EH (cell line): ENCODE results near the gene HGD.
A peak's percentile ranks its signal among the peaks of the same experiment; 100 is the strongest.
"Not testable (repeated sequence)": the region's sequence is repeated elsewhere in the genome, so short reads cannot be mapped to it uniquely, and the experiment has no call there.

Experiments used
- DNase-seq: peaks from one replicate; pipeline ENCODE4 v3.0.0-alpha.2; 2015; ENCODE audit warnings: low read depth

The HGD gene

DNA sequence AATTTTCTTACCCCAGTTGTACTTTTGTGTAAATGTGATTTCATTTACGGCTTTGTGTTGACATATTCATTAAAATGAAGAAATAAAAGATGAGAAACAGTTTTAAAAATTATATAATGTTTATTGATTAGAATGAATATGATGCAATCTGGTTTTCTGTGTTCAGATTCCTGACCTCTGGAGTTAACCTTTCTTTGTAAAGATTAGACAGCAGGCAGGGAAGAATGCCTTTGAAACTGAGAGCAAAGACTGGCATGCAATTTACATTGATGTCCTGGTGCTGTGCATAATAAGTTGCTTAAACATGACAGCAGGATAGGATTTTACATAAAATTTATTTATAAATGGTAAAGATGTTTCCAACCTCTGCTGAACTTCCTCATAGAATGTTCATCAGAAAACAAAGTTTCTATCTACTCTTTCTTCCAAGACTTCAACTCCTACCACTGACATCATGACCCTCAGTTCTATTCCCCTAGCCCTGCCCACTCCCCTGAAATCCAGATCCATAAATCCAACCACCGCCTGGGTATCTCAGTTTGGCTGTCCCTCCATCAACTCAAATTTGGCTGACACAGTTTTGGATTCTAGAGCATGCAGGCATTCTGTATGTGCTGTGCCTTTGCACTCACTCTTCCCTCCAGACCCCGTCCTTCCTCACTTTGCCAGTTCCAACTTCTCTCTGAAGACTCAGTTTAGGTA is 1.7 kb downstream of the HGD start:
- no peak for DNase-seq

DNA sequence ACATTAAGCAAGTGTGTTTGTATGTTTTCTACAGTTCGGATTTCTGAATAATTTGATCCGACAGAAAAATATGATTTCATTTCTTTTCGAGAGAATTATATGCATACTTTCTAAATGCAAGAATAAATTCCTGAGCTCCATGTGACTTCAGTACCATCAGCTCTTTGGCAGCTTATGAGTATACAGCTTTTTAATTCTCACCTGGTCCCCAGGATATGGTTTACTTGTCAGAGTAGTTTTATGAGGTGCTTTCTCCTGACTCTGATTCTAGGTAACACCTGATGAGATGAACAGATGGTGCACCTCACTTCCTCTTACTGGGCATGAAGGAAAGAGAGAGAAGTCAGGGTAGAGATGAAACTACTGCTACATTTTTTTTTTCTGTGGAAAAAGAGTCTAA is 3.1 kb downstream of the HGD start:
- no peak for DNase-seq

DNA sequence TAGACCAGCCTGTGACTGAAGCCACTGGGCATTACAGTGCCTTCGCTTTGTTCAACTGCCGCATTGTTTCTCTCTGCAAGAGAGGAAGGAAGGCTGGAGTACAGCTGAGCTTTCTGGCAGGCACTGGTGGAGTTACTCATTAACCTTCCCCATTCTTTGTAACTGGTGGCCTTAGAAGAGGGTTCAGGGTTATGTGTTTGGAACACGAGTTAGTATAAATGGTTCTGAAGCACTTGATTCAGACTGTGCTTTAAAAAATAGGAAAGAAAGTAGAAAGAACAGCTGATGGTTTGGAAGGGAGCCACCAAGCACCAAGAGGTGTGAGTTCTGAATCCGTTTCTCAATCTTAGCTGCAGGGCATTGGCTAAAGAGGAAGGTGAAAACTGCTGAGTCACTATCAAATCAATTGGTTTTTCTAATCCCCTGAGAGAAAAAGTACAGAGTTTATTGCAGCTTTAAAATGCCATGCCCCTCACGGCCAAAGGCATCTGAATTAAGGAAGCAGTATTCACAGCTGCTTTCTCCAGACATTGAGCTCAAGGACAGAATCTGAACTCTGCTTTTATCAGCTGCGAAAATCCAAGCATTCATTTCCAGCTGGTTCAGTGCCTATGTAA is 3.6 kb downstream of the HGD start:
- DNase-seq: peak; percentile 83

DNA sequence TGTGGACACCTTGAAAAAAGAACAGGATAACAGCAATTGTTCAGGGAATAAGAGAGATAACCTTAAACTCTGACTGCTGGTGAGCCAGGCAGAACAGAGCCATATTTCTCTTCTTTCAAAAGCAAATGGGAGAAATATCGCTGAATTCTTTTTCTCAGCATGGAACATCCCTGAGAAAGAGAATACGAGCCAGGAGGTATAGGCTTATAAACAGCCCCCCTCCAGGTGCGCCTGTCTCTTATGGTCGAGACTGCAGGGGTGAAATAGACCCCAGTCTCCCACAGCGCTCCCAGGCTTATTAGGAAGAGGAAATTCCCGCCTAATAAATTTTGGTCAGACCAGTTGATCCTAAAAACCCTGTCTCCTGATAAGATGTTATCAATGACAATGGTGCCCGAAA is 4.8 kb downstream of the HGD start:
- DNase-seq: not testable (repeated sequence)

DNA sequence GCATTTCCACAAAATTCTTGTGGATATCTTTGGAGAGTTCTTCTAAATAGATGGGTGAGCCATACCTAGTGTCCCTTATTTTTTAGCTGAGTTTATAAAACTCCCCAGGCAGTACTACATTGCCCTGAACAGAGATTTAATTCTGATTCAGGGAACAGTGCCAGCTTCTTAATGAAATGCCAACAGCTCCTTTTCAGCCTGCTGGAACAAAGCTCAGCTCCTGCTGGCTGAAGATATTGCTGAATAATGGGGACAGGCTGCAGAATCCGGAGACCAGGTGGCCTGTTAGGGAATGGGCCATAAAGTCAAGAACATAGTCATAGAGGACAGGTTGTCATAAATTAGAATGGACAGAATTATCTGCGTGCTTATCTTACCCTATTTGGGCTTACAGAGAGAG is 8.9 kb downstream of the HGD start:
- DNase-seq: no peak

DNA sequence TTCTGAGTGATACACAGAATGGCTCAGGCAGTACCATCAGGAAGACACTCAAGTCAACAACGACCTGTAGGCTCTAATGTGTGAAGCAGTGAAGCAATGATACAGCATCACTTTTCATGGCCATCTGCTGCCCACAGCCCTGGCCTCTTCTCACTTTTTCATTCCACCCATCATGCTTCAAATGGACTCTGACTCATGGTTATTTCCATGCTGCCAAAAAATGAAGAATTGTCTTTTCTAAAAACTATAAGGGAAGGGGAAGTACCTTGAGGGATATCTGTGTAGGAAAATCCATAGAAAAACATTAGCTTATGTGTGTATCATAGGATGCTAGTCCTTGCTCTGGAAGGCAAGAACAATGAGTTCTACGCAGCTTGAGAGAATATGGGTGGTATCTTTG is 11.5 kb downstream of the HGD start:
- peak; percentile 6 for DNase-seq

DNA sequence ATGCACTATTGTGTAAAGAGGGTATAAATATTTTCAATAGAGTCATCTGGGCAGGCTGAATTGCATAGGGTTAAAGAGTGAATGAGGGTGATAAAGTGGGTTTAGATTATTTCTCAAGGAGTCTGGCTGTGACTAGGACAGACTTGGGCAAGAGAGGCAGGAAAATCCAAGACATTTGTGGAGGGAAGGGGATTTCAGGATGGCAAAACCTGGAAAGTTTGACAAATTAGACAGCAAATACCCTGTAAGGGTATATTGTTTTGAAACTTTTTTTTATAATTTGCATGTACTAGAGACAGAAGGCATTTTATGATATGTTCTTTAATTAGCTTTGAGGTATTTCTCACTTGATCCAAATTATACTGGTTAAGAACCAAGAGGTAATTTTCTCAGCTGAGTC is 17.1 kb downstream of the HGD start:
- no peak for DNase-seq

DNA sequence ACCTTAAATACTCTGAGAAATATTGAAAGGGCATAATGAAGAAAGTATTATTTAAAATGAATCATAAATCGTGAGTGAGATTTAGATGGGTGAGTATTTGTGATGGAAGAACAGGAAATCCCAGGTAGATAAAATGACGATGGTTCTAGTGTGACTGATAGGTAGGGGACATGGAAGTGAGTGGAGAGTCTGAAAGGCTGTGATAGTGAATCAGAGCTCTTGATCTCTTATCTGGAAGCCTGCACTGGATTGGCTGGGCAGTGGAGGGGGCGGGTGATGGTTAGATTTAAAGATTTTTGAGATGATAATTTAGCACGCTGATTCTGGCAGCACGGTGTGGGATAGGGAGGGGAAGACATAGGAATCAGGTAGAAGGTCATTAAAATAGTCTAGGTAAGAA is 20.1 kb downstream of the HGD start:
- no peak for DNase-seq

DNA sequence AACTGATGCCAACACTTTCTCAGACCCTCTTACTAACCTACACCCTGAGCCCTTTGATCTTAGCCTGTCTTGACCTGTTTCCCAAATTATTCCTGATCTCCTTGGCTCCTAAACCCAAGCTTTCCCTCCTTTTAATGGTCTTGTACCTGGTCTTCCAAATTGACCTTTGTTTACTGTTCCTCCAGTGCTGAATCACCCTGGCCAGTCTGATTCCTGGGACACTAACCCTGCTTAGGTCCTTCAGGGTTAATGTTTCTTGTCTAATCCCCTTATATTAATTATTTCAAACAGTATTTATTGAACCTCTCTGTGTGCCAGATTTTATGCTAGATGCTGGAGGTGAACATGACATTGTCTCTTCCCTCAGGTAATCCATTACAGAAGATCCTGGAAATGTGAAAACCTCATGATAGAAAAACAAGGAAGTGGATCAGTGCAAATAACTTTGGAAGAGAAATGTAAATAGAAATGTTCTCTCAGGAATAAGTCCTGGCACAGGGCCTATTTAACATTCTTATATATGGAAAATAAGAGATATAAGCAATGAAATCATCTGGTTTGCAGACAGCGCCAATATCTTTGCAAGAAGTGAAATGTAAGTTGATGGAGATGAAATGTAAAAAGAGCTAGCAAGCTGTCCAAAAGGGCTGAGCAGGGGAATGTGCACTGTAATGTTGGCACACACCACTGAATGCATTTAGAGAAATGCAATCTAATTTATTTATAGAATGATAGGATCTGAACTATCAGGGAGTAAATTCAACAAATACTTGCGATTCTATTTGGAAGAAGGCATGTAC is 20.7 kb downstream of the HGD start:
- DNase-seq: peak; percentile 39

DNA sequence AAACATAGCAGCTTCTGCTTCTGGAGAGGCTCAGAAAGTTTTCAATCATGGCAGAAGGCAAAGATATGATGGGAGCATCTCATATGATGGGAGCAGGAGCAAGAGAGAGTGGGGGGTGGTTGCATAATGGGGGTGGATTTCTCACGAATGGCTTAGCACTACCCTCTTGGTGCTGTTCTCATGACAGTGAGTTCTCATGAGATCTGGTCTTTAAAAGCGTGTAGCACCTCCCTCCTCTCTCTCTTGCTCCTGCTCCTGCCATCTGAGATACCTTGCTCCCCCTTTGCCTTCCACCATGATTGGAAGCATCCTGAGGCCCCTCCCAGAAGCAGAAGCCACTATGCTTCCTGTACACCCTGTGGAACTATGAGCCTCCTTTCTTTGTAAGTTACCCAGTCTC is 22.2 kb downstream of the HGD start:
- no peak for DNase-seq

DNA sequence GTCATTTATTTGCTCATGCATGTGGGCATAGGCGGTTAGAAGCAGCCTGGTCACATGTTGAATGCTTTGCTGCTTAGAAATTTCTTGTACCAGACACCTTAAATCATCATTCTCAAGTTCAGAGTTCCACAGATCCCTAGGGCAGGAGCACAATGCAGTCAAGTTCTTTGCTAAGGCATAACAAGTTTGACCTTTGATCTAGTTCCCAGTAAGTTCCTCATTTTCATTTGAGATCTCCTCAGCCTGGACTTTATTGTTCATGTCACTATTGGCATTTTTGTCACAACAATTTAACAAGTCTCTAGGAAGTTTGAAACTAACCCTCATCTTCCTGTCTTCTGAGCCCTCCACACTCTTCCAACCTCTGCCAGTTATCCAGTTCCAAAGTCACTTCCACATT is 22.8 kb downstream of the HGD start:
- DNase-seq: no peak

DNA sequence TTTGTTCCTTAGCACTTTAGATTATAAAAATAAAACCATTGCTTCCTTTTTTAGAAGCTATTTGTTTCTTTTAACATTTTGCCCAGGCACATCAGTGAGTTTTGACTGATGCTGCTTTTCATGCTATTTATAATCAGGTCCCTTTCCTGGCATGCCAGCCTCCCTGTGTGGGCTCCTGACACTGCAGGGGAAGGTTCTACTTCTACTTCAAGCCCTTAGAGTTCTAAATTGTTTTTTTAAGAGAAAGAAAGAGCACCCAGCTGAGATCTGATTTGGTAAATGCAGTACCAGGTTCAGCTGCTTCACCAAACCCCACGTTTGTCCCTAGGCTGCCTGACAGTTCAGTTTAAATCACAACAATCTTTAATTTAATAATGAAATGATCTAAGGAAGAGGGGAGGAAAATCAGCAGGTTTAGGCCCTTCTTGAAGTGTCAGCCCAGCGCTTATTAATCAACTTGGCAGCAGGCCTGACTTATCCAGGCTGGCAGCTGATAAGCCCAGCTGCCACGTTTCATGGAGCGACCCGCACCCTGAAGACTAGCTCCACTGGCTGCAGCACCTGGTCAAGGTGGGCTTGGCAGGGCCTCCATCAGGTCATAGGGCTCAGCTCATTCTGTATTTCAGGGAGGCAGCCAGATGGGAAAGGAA is 29.0 kb downstream of the HGD start:
- DNase-seq: no peak

DNA sequence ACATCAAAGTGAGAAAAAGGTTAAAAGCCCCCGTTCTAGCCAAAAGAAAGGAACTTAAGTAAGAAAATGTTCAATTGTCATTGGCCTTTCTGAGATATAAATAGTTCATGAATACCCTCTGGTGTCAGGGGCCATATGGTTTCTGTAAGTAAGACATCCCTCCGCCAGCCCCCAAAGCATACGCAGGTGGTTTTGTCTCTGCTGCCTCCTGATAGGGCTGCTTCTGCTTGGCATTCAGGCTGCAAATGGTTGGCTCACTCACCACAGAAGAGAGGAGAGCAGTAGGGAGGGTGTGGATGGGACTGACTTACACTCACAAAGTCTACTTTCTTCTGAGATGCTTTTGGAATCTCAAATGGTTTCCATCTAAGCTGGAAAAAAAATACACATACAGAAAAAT is 29.8 kb downstream of the HGD start:
- DNase-seq: no peak

DNA sequence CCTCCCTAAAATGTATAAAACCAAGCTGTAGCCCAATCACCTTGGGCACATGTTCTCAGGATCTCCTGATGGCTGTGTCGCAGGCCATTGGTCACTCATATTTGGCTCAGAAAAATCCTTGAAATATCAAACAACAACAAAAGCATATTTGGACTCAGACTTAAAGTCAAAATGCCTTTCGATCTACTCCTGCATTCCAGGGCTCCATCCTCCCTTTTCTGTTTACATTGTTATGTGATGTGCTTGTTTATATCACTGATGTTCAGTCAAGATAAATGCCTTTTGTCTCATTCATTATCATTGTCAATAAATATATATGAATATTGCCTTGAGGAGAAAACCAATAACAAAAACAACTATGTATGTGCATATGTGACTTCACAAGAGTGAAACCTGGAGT is 31.7 kb downstream of the HGD start:
- DNase-seq: peak; percentile 54

DNA sequence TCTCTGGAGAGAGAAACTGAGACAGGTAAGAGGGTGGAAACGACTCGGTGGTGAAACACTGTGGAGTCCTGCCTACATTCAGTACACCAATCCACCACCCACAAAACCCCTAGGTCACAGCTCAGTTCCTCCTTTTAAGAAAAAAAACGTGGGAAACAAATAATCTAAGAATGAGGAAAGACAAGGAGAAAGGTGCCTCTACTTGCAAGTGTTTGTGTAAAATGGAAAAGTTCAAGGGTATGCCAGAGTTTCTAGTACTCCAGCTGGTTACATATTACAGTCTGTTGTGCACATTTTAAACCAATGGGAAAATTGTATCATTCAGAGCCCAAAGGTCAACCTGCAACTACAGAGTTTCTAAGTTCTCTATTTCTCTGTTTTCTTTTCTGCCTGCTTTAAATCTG is 32.2 kb downstream of the HGD start:
- no peak for DNase-seq

DNA sequence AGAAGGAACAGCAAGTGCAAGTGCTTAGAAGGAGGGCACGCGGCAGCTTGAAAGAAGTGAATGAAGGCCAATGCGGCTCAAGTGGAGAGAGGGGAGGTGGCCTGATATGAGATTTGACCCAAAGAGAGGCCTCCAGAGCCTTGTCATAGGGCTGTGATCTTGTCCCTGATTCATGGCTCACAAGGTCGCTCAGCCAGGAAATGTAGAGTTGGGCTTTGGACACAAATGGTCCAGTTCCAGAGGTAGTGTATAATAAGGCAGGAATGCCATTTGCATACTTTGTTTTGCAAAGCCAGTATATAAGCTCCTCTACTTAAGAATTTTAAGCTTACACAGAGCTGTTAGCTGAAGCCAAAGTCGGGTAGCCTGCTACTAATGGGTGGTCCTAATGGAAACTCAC is 33.7 kb downstream of the HGD start:
- peak; percentile 61 for DNase-seq

DNA sequence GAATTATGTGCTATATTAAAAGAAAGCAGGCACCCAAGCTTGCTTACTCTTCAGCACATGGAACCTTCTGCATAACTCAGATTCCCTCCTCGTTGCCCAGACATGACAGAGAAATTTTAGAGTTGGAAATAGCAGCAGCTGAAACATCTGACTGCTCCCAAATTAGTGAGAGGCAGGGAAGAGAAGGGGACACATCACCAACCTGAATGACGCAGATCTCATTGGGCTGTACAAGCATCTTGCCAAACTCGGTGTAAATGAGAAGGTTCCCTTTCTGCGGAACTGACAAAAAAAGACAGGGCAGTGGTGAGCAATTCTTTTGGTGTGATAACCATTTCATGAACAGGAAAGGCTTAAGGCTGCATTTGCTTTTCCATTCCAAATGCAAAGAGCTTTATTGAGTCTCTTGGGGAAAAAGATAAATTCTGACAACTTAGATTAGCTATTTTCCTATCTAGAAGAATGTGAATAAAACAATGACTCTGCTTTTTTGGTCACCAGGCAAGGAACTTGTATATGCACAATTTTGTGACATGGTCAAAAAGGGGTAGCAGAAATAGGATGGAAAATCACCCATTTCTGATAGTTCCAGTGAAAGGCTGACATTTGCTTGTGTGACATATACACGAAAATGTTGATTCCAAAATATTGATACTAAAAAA is 35.1 kb downstream of the HGD start:
- no peak for DNase-seq

DNA sequence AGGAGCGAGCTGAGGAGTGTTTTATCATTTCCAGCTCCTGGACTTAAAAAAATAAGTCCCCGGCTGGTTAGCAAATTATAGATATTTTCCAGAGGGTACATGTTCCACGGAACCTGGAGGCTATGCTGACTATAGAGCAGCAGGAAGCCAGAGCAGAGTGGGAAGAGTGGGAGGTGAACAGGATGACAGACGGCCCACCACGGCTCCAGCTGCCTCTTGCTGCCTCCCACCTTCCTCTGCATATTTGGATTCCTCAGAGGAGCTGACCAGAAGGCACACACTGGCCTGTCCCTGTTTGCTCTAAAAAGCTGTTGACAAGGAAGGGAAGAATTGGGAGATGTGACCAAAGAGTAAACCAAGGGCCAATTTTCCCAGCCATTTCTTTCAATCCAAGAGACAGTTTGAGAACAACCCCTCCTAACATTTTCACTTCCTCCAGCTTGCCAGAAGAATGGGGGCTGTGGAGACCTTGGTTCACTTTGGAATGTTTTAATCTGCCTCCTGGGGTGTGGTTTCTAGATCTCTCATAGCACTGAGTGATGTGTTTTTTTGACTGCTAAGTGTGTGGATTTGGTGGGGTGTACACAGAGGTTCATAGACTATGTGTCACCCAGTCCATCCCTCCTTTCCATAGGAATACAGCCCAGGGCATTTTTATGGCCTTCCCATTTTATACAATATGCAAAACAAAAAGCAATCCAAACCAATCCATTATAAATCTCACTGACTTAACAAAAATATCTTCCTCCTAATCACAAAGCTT is 36.8 kb downstream of the HGD start:
- peak; percentile 55 for DNase-seq

DNA sequence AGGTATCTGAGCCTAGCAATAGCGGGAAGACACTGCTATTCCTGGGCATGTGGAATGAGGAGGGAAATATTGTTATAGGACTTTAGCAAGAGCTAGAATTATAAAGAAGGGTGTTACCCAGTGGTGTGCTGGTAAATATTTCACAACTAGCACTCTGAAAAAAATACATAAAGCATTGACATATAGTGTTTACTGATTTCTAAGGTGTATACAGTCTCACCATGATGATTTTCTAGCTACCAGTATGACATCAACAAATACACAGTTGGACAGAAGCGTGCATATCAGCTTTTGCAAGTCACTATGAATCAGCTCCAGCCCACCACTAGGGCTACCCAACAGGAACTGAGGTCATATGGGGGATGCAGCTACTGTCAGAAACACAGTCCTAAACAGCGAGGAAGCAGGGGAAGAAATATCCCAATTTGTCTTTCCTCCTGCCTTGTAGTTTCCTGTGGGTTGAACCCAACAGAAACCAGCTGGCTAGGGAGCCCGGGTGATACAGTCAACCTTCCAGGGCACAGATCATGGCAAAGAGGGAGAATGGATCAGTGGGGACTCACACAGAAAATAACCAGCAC is 39.6 kb downstream of the HGD start:
- DNase-seq: peak; percentile 68

DNA sequence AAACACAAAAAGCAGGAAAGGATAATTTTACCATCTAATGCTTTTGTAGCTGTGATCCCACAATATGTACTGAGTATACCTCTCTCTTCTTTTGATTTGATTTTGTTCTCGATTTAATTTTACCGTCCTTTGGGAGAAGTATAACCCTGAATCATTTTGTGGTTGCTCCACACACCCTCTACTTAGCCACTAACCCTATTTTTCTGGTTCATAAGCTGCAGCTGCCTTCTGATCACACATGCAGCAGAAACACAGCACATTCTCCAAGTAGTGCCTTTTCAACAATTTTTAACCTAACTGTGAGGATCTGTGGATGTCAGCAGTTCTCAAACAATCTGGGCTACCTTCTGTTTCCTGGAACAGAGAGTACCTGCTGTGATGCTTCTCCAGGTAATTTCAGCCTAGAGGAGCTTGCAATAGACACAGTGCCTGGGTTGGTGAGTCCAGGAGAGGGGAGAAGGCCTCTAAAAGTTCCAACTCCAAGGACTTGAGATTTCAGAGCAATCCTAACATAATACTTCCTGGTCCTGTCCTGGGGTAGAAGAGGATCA is 40.3 kb downstream of the HGD start:
- DNase-seq: no peak

DNA sequence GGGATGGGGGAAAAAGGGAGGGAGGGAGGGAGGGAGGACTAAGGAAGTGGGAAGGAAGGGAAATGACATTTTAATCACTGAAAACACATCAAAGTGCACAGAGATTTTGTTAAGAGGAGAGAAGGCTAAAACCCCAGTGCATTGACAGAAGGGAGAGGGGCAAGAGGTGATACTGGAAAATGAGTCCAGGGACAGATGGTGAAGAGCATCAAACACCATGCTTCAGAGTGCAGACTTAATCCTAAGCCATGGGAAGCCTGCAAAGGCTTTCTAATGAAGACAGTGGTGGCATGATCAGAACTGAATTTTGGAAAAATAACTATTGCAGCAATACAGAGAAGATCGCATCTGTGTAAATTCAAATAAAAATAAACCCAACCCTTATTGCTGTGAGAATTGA is 41.8 kb downstream of the HGD start:
- no peak for DNase-seq
